IMR-90 (cell line): Measurements from ENCODE around the gene TVP23A.
"Not testable (repeated sequence)": the region's sequence is repeated elsewhere in the genome, so short reads cannot be mapped to it uniquely, and the experiment has no call there.

ENCODE experiments used
- BHLHE40 ChIP-seq: fragments of 150-350 bp; IDR thresholded peaks from 2 replicates; pipeline ENCODE4 v1.6.1; 2016; ENCODE audit warnings: mild to moderate bottlenecking, low read depth, low read length
- CEBPB ChIP-seq: IDR thresholded peaks from 2 replicates; pipeline ENCODE4 v1.6.1; 2012; ENCODE audit warnings: low read depth, low read length, improper control_type of control experiment
- CTCF ChIP-seq: conservative IDR thresholded peaks from 2 replicates; pipeline ENCODE4 v1.5.1; 2012; ENCODE audit warnings: mild to moderate bottlenecking, low read depth, low read length, improper control_type of control experiment
- MAZ ChIP-seq: IDR thresholded peaks from 2 replicates; pipeline ENCODE4 v1.6.1; 2012; ENCODE audit warnings: low read depth, mild to moderate bottlenecking, low read length, improper control_type of control experiment, moderate library complexity, borderline replicate concordance
- POLR2A ChIP-seq: IDR thresholded peaks from 2 replicates; pipeline ENCODE4 v1.6.1; 2012; ENCODE audit warnings: mild to moderate bottlenecking, low read depth, low read length
- RFX5 ChIP-seq: IDR thresholded peaks from 2 replicates; pipeline ENCODE4 v1.8.0; 2012; ENCODE audit warnings: low read depth, mild to moderate bottlenecking, low read length, moderate library complexity
- TF ChIP-seq, protein P1 (sequence below): fragments of 150-350 bp; IDR thresholded peaks from 2 replicates; pipeline ENCODE4 v1.6.1; 2017; ENCODE audit warnings: mild to moderate bottlenecking, antibody characterized with exemption, low read length, low read depth

DNA sequence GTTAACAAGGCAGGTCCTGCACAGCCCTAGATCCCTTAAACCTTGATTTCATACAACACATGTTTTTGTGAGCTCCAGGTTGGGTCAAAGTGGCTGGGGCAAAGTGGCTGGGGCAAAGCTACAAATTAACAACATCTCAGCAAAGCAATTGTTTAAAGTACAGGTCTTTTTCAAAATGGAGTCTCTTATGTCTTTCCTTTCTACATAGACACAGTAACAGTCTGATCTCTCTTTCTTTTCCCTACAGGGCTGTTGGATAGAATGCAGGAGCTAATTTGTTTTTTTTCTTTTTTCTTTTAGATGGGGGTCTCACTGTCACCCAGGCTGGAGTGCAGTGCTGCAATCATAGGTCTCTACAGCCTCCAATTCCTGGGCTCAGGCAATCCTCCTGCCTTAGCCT lies 11.6 kb upstream of the TVP23A start:
- TF ChIP-seq CTCF, POLR2A, RFX5, BHLHE40, MAZ, CEBPB: not testable (repeated sequence)
- TF ChIP-seq, protein P1, sequence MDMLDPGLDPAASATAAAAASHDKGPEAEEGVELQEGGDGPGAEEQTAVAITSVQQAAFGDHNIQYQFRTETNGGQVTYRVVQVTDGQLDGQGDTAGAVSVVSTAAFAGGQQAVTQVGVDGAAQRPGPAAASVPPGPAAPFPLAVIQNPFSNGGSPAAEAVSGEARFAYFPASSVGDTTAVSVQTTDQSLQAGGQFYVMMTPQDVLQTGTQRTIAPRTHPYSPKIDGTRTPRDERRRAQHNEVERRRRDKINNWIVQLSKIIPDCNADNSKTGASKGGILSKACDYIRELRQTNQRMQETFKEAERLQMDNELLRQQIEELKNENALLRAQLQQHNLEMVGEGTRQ, result not testable (repeated sequence)
